ENCODE results near the gene EMILIN2.

- TF ChIP-seq SP1 (IDR thresholded peaks at IDR 0.05) (no peak), RXRA (IDR thresholded peaks at IDR 0.05) (no peak)
- TF ChIP-seq, protein P1, sequence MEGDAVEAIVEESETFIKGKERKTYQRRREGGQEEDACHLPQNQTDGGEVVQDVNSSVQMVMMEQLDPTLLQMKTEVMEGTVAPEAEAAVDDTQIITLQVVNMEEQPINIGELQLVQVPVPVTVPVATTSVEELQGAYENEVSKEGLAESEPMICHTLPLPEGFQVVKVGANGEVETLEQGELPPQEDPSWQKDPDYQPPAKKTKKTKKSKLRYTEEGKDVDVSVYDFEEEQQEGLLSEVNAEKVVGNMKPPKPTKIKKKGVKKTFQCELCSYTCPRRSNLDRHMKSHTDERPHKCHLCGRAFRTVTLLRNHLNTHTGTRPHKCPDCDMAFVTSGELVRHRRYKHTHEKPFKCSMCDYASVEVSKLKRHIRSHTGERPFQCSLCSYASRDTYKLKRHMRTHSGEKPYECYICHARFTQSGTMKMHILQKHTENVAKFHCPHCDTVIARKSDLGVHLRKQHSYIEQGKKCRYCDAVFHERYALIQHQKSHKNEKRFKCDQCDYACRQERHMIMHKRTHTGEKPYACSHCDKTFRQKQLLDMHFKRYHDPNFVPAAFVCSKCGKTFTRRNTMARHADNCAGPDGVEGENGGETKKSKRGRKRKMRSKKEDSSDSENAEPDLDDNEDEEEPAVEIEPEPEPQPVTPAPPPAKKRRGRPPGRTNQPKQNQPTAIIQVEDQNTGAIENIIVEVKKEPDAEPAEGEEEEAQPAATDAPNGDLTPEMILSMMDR (IDR thresholded peaks at IDR 0.05; ENCODE audit: low read depth, low read length, missing input control): peak; percentile 75
Observed at GRCh38 chr18:2932247-2933181, 85.7 kb downstream of the EMILIN2 start.
